WTC11 (cell line): ENCODE results near the gene CACNA1F. TPM values are rescaled to one million over a fixed set of nuclear protein-coding genes. Genes with fewer than 3 reads are reported as not detected.

Experiments
- ATAC-seq: fragments of 200-7000 bp; cut with Tn5 transposase; 2 replicates; pipeline ENCODE4 v1.10.0; 2021; ENCODE audit warnings: mild to moderate bottlenecking, moderate library complexity
- CTCF ChIA-PET: fragments of 300-600 bp; sonication (Branson Sonifier 250); formaldehyde crosslinking; loops from one replicate; lab custom pipeline; 2021; ENCODE audit warnings: antibody characterized with exemption; lab: Charles Lee
- POLR2A ChIA-PET: fragments of 350-600 bp; sonication (Branson Sonifier 250); formaldehyde crosslinking; loops from one replicate; lab custom pipeline; 2021; ENCODE audit warnings: antibody characterized with exemption; lab: Charles Lee
- DNase-seq: peaks from one replicate; pipeline ENCODE4 v3.0.0; 2021; ENCODE audit warnings: low spot score
- H3K27ac Mint-ChIP-seq: 2 replicates; pipeline ENCODE4 v1.8.0; 2021; ENCODE audit warnings: mixed read lengths
- H3K27me3 Mint-ChIP-seq: 2 replicates; pipeline ENCODE4 v1.8.0; 2021; ENCODE audit warnings: low read depth, mild to moderate bottlenecking, moderate library complexity, mixed read lengths
- H3K36me3 Mint-ChIP-seq: 2 replicates; pipeline ENCODE4 v1.8.0; 2021; ENCODE audit warnings: mixed read lengths
- H3K4me1 Mint-ChIP-seq: 2 replicates; pipeline ENCODE4 v1.8.0; 2022; ENCODE audit warnings: mixed read lengths
- H3K4me3 Mint-ChIP-seq: 2 replicates; pipeline ENCODE4 v1.8.0; 2021; ENCODE audit warnings: mild to moderate bottlenecking, moderate library complexity, mixed read lengths
- H3K9me3 Mint-ChIP-seq: 2 replicates; pipeline ENCODE4 v1.8.0; 2021; ENCODE audit warnings: mixed read lengths
- CREB1 ChIP-seq: sonication (generic); formaldehyde crosslinking; IDR thresholded peaks from 2 replicates; pipeline ENCODE4 v1.8.0; 2023; ENCODE audit warnings: mild to moderate bottlenecking, missing genetic modification reagents
- FOXJ3 ChIP-seq: sonication (generic); formaldehyde crosslinking; IDR thresholded peaks from 2 replicates; pipeline ENCODE4 v1.9.0; 2021; ENCODE audit warnings: missing genetic modification reagents, mild to moderate bottlenecking, borderline replicate concordance
- KAT7 ChIP-seq: sonication (generic); formaldehyde crosslinking; IDR thresholded peaks from 2 replicates; pipeline ENCODE4 v1.8.1; 2023; ENCODE audit warnings: missing genetic modification reagents, mild to moderate bottlenecking, borderline replicate concordance
- MXD4 ChIP-seq: fragments of 250-450 bp; sonication (Bioruptor Pico); IDR thresholded peaks from 2 replicates; pipeline ENCODE4 v1.8.0; 2021; ENCODE audit warnings: mild to moderate bottlenecking, moderate library complexity, borderline replicate concordance
- NFYB ChIP-seq: sonication (generic); formaldehyde crosslinking; conservative IDR thresholded peaks from 2 replicates; pipeline ENCODE4 v1.8.0; 2022; ENCODE audit warnings: low read depth, missing genetic modification reagents
- OVOL2 ChIP-seq: fragments of 250-450 bp; sonication (Bioruptor Pico); IDR thresholded peaks from 2 replicates; pipeline ENCODE4 v1.9.0; 2021; ENCODE audit warnings: mild to moderate bottlenecking, borderline replicate concordance
- SMAD4 ChIP-seq: sonication (generic); formaldehyde crosslinking; IDR thresholded peaks from 2 replicates; pipeline ENCODE4 v1.8.0; 2022; ENCODE audit warnings: mild to moderate bottlenecking, missing genetic modification reagents
- STAT6 ChIP-seq: sonication (generic); formaldehyde crosslinking; conservative IDR thresholded peaks from 2 replicates; pipeline ENCODE4 v1.8.1; 2023; ENCODE audit warnings: mild to moderate bottlenecking, low read depth, missing genetic modification reagents, moderate library complexity
- ZBTB21 ChIP-seq: sonication (generic); formaldehyde crosslinking; IDR thresholded peaks from 2 replicates; pipeline ENCODE4 v1.8.1; 2023; ENCODE audit warnings: mild to moderate bottlenecking, missing genetic modification reagents, borderline replicate concordance
- ZNF138 ChIP-seq: sonication (generic); formaldehyde crosslinking; conservative IDR thresholded peaks from 2 replicates; pipeline ENCODE4 v1.8.1; 2022; ENCODE audit warnings: mild to moderate bottlenecking, moderate library complexity, missing genetic modification reagents
- ZNF423 ChIP-seq: fragments of 250-450 bp; sonication (Bioruptor Pico); IDR thresholded peaks from 2 replicates; pipeline ENCODE4 v2.1.2; 2022; ENCODE audit warnings: mild to moderate bottlenecking, moderate library complexity
- ZNF532 ChIP-seq: fragments of 250-450 bp; sonication (Bioruptor Pico); IDR thresholded peaks from 2 replicates; pipeline ENCODE4 v1.9.0; 2021; ENCODE audit warnings: mild to moderate bottlenecking, borderline replicate concordance
- ZNF671 ChIP-seq: fragments of 250-450 bp; sonication (Bioruptor Pico); IDR thresholded peaks from 2 replicates; pipeline ENCODE4 v1.8.0; 2021; ENCODE audit warnings: mild to moderate bottlenecking
- total RNA-seq: library from RNA; stranded (reverse); gene quantifications from 3 replicates; pipeline ENCODE4 v1.2.3, GENCODE V29; 2021
- TF ChIP-seq, protein P1 (sequence below): sonication (generic); formaldehyde crosslinking; IDR thresholded peaks from 2 replicates; pipeline ENCODE4 v1.8.1; 2022; ENCODE audit warnings: mild to moderate bottlenecking, missing genetic modification reagents, moderate library complexity, borderline replicate concordance
- TF ChIP-seq, protein P2 (sequence below): sonication (generic); formaldehyde crosslinking; IDR thresholded peaks from 2 replicates; pipeline ENCODE4 v1.8.1; 2023; ENCODE audit warnings: mild to moderate bottlenecking, moderate library complexity, missing genetic modification reagents
- TF ChIP-seq, protein P3 (sequence below): sonication (generic); formaldehyde crosslinking; IDR thresholded peaks from 2 replicates; pipeline ENCODE4 v1.8.1; 2022; ENCODE audit warnings: low read depth, missing genetic modification reagents, borderline replicate concordance
- TF ChIP-seq, protein P4 (sequence below): fragments of 250-450 bp; sonication (Bioruptor Pico); IDR thresholded peaks from 2 replicates; pipeline ENCODE4 v2.1.2; 2022; ENCODE audit warnings: mild to moderate bottlenecking, moderate library complexity
- TF ChIP-seq, protein P5 (sequence below): sonication (generic); formaldehyde crosslinking; IDR thresholded peaks from 2 replicates; pipeline ENCODE4 v1.8.1; 2023; ENCODE audit warnings: mild to moderate bottlenecking, missing genetic modification reagents, moderate library complexity
- TF ChIP-seq, protein P6 (sequence below): sonication (generic); formaldehyde crosslinking; IDR thresholded peaks from 2 replicates; pipeline ENCODE4 v1.8.1; 2023; ENCODE audit warnings: mild to moderate bottlenecking, missing genetic modification reagents

CACNA1F gene
- total RNA-seq, 1 experiment from 2014 or later: 1.6 TPM

DNA sequence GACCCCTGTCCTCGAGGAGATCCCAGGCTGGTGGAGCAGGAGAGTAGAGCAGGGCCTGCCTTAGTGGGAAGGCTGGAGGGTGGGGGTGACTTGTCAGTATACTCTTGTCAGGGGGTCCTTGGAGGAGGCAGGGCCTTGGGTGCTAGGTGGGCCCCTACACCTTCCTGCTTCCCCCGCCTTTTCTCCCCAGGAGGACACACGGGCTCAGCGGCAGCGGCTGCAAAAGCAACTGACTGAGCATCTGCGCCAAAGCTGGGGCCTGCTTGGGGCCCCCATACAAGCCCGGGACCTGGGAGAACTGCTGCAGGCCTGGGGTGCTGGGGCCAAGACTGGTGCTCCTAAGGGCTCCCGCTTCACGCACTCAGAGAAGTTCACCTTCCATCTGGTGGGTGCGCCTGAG is 13.4 kb upstream of the CACNA1F start:
- TF ChIP-seq FOXJ3 (CRISPR knock-in tag) (no peak), MXD4 (CRISPR knock-in tag) (no peak), KAT7 (no peak), CREB1 (CRISPR knock-in tag) (no peak), SMAD4 (CRISPR knock-in tag) (no peak), STAT6 (no peak), ZNF423 (CRISPR knock-in tag) (no peak), ZBTB21 (CRISPR knock-in tag) (no peak)
- TF ChIP-seq, protein P1, sequence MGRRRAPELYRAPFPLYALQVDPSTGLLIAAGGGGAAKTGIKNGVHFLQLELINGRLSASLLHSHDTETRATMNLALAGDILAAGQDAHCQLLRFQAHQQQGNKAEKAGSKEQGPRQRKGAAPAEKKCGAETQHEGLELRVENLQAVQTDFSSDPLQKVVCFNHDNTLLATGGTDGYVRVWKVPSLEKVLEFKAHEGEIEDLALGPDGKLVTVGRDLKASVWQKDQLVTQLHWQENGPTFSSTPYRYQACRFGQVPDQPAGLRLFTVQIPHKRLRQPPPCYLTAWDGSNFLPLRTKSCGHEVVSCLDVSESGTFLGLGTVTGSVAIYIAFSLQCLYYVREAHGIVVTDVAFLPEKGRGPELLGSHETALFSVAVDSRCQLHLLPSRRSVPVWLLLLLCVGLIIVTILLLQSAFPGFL (CRISPR knock-in tag): no peak
- TF ChIP-seq, protein P2, sequence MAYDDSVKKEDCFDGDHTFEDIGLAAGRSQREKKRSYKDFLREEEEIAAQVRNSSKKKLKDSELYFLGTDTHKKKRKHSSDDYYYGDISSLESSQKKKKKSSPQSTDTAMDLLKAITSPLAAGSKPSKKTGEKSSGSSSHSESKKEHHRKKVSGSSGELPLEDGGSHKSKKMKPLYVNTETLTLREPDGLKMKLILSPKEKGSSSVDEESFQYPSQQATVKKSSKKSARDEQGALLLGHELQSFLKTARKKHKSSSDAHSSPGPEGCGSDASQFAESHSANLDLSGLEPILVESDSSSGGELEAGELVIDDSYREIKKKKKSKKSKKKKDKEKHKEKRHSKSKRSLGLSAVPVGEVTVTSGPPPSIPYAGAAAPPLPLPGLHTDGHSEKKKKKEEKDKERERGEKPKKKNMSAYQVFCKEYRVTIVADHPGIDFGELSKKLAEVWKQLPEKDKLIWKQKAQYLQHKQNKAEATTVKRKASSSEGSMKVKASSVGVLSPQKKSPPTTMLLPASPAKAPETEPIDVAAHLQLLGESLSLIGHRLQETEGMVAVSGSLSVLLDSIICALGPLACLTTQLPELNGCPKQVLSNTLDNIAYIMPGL (CRISPR knock-in tag): no peak
- H3K36me3 Mint-ChIP-seq: peaks cover 3% of the 10 kb centered on the region; the same call in 1 of the 2 replicates
- ChIA-PET CTCF (no interaction called here), POLR2A (no interaction called here)
- H3K4me3 Mint-ChIP-seq: no peak overlapping the region
- ATAC-seq (no peak), DNase-seq (no peak)
- no peaks in the 10 kb centered on the region for H3K4me1 Mint-ChIP-seq
- H3K27ac Mint-ChIP-seq: no peak overlapping the region
- no peaks in the 10 kb centered on the region for H3K9me3 Mint-ChIP-seq
- no peaks in the 10 kb centered on the region for H3K27me3 Mint-ChIP-seq

- ATAC-seq (no peak), DNase-seq (no peak)
- H3K4me1 Mint-ChIP-seq: no peaks in the 10 kb centered on the region
- no peaks in the 10 kb centered on the region for H3K27me3 Mint-ChIP-seq
- no peak overlapping the region for H3K4me3 Mint-ChIP-seq
- no peaks in the 10 kb centered on the region for H3K9me3 Mint-ChIP-seq
- no peak overlapping the region for H3K27ac Mint-ChIP-seq
- ChIA-PET POLR2A (no interaction called here), CTCF (no interaction called here)
- H3K36me3 Mint-ChIP-seq: peaks cover 3% of the 10 kb centered on the region; the same call in 1 of the 2 replicates
- TF ChIP-seq ZNF138: no peak
- TF ChIP-seq, protein P3, sequence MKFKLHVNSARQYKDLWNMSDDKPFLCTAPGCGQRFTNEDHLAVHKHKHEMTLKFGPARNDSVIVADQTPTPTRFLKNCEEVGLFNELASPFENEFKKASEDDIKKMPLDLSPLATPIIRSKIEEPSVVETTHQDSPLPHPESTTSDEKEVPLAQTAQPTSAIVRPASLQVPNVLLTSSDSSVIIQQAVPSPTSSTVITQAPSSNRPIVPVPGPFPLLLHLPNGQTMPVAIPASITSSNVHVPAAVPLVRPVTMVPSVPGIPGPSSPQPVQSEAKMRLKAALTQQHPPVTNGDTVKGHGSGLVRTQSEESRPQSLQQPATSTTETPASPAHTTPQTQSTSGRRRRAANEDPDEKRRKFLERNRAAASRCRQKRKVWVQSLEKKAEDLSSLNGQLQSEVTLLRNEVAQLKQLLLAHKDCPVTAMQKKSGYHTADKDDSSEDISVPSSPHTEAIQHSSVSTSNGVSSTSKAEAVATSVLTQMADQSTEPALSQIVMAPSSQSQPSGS (CRISPR knock-in tag): no peak
- TF ChIP-seq NFYB (CRISPR knock-in tag): no peak
- no peak for TF ChIP-seq MXD4 (CRISPR knock-in tag)
- TF ChIP-seq OVOL2 (CRISPR knock-in tag): no peak
- TF ChIP-seq, protein P4, sequence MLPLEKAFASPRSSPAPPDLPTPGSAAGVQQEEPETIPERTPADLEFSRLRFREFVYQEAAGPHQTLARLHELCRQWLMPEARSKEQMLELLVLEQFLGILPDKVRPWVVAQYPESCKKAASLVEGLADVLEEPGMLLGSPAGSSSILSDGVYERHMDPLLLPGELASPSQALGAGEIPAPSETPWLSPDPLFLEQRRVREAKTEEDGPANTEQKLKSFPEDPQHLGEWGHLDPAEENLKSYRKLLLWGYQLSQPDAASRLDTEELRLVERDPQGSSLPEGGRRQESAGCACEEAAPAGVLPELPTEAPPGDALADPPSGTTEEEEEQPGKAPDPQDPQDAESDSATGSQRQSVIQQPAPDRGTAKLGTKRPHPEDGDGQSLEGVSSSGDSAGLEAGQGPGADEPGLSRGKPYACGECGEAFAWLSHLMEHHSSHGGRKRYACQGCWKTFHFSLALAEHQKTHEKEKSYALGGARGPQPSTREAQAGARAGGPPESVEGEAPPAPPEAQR (CRISPR knock-in tag): no peak
- no peak for TF ChIP-seq ZNF671 (CRISPR knock-in tag)
- TF ChIP-seq, protein P5, sequence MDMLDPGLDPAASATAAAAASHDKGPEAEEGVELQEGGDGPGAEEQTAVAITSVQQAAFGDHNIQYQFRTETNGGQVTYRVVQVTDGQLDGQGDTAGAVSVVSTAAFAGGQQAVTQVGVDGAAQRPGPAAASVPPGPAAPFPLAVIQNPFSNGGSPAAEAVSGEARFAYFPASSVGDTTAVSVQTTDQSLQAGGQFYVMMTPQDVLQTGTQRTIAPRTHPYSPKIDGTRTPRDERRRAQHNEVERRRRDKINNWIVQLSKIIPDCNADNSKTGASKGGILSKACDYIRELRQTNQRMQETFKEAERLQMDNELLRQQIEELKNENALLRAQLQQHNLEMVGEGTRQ: no peak
- TF ChIP-seq, protein P6, sequence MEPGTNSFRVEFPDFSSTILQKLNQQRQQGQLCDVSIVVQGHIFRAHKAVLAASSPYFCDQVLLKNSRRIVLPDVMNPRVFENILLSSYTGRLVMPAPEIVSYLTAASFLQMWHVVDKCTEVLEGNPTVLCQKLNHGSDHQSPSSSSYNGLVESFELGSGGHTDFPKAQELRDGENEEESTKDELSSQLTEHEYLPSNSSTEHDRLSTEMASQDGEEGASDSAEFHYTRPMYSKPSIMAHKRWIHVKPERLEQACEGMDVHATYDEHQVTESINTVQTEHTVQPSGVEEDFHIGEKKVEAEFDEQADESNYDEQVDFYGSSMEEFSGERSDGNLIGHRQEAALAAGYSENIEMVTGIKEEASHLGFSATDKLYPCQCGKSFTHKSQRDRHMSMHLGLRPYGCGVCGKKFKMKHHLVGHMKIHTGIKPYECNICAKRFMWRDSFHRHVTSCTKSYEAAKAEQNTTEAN: no peak
- TF ChIP-seq ZNF532: no peak
Observed at GRCh38 chrX:49244207-49244606, 11.1 kb upstream of the CACNA1F start.
